Keratinocyte (primary cell): Measurements from ENCODE around the gene TAL1. TPM values are rescaled to one million over a fixed set of nuclear protein-coding genes. Genes with fewer than 3 reads are reported as not detected.

ENCODE experiments used
- DNase-seq: peaks from one replicate; pipeline ENCODE4 v3.0.0-alpha.2; 2011; ENCODE audit warnings: low read depth, missing footprints, low spot score
- FAIRE-seq: peaks from 2 replicates; lab custom pipeline; 2011; peaks lifted over from hg19 to GRCh38; lab: Jason Lieb, UNC
- H2AFZ ChIP-seq: 2 replicates; pipeline ENCODE4 v1.6.0; 2012; ENCODE audit warnings: low read length, control low read depth, inconsistent platforms; ENCODE audit not compliant: control insufficient read depth
- H3K27ac ChIP-seq: 2 replicates; pipeline ENCODE4 v1.5.1; 2011; ENCODE audit warnings: low read length; ENCODE audit not compliant: control insufficient read depth, insufficient read depth
- H3K27me3 ChIP-seq: 3 replicates; pipeline ENCODE4 v1.6.0; 2011; ENCODE audit warnings: low read length; ENCODE audit not compliant: control insufficient read depth, insufficient read depth; ENCODE audit errors: extremely low read depth
- H3K36me3 ChIP-seq, 2 experiments: 2 replicates in 1 of 2; 3 replicates in 1 of 2; pipeline ENCODE4 v1.5.1; 2011; ENCODE audit warnings: low read length in 2 of 2, mild to moderate bottlenecking in 1 of 2; ENCODE audit not compliant: control insufficient read depth in 2 of 2, insufficient read depth in 2 of 2; ENCODE audit errors: extremely low read depth in 1 of 2
- H3K4me1 ChIP-seq: 3 replicates; pipeline ENCODE4 v1.5.1; 2011; ENCODE audit warnings: low read length; ENCODE audit not compliant: control insufficient read depth, insufficient read depth; ENCODE audit errors: extremely low read depth
- H3K4me2 ChIP-seq: 3 replicates; pipeline ENCODE4 v1.6.0; 2011; ENCODE audit warnings: low read depth, low read length; ENCODE audit not compliant: control insufficient read depth, insufficient read depth; ENCODE audit errors: extremely low read depth
- H3K4me3 ChIP-seq, 3 experiments: fragments of 200-600 bp in 1 of 3; sonication (generic) in 1 of 3; 2 replicates in 2 of 3; 3 replicates in 1 of 3; pipeline ENCODE4 v1.5.1; 2011 to 2016; ENCODE audit warnings: low read length in 3 of 3, mild to moderate bottlenecking in 3 of 3, control low read depth in 2 of 3, inconsistent platforms in 1 of 3, low read depth in 1 of 3, mixed read lengths in 1 of 3, mixed run types in 1 of 3, moderate library complexity in 1 of 3; ENCODE audit not compliant: control insufficient read depth in 2 of 3, insufficient read depth in 2 of 3; ENCODE audit errors: extremely low read depth in 1 of 3
- H3K79me2 ChIP-seq: 2 replicates; pipeline ENCODE4 v1.6.0; 2012; ENCODE audit warnings: low read length; ENCODE audit not compliant: control insufficient read depth, insufficient read depth
- H3K9ac ChIP-seq: 3 replicates; pipeline ENCODE4 v1.6.0; 2011; ENCODE audit warnings: low read length; ENCODE audit not compliant: control insufficient read depth, insufficient read depth; ENCODE audit errors: extremely low read depth
- H3K9me1 ChIP-seq: 3 replicates; pipeline ENCODE4 v1.6.0; 2011; ENCODE audit warnings: low read length; ENCODE audit not compliant: control insufficient read depth, insufficient read depth; ENCODE audit errors: extremely low read depth
- H3K9me3 ChIP-seq: 2 replicates; pipeline ENCODE4 v1.5.1; 2012; ENCODE audit warnings: low read depth, low read length; ENCODE audit not compliant: control insufficient read depth
- H4K20me1 ChIP-seq: 3 replicates; pipeline ENCODE4 v1.6.0; 2011; ENCODE audit warnings: low read length; ENCODE audit not compliant: control insufficient read depth, insufficient read depth; ENCODE audit errors: extremely low read depth
- CTCF ChIP-seq, 3 experiments: IDR thresholded peaks in 1 of 3; conservative IDR thresholded peaks in 1 of 3; optimal IDR thresholded peaks in 1 of 3; 2 replicates in 2 of 3; 3 replicates in 1 of 3; pipeline versions ENCODE3 to v1.5.1; 2011; ENCODE audit warnings: low read length in 3 of 3, mild to moderate bottlenecking in 3 of 3, moderate library complexity in 2 of 3, control low read depth in 1 of 3, inconsistent platforms in 1 of 3; ENCODE audit not compliant: insufficient read depth in 2 of 3; ENCODE audit errors: extremely low read depth in 1 of 3
- EZH2 ChIP-seq: IDR thresholded peaks from one replicate; pipeline ENCODE4 v1.6.1; 2012; ENCODE audit warnings: inconsistent platforms, mild to moderate bottlenecking, low read length, moderate library complexity
- dilution Hi-C: fragments of 300-500 bp; cut with MboI; formaldehyde crosslinking; loops from one replicate; pipeline ENCODE4 v1.7.0; 2020; ENCODE audit warnings: low sequenced_read_pairs; ENCODE audit not compliant: extremely low pct_ligation_motif_present
- polyA plus RNA-seq, 5 experiments: library from polyadenylated mRNA; depleted of rRNA in 3 of 5; stranded (reverse) in 3 of 5; stranded (forward) in 1 of 5; unstranded in 1 of 5; fragments of >200 nt; gene quantifications; 1 replicate in 1 of 5; 2 replicates in 3 of 5; 3 replicates in 1 of 5; pipeline versions ENCODE4 v1.2.1 to v1.2.3, GENCODE V29; 2011 to 2012; ENCODE audit warnings: missing spikeins in 2 of 5, low read depth in 1 of 5, low replicate concordance in 1 of 5

Gene TAL1
- polyA plus RNA-seq, 1 donor (not counting 4 experiments of a cell fraction or from before 2014, with no cell fraction given) = not detected

- Histone ChIP-seq H3K27ac (no peak overlapping the region), H3K4me3 (no peak overlapping the region), H3K36me3 (no peaks in the 10 kb centered on the region), H3K79me2 (no peaks in the 10 kb centered on the region), H2AFZ (no peak overlapping the region), H3K9me3 (no peaks in the 10 kb centered on the region), H3K9ac (no peak overlapping the region), H3K4me2 (no peak overlapping the region), H4K20me1 (no peaks in the 10 kb centered on the region), H3K9me1 (no peaks in the 10 kb centered on the region), H3K27me3 (no peaks in the 10 kb centered on the region), H3K4me1 (peaks cover 7% of the 10 kb centered on the region)
- no peak for DNase-seq
- dilution Hi-C loops = no loop called here
- FAIRE-seq = no peak
- no peak for TF ChIP-seq CTCF (optimal IDR thresholded peaks at IDR 0.05 in 1 of 3, IDR thresholded peaks at IDR 0.05 in 1 of 3, conservative IDR thresholded peaks at IDR 0.05 in 1 of 3; ENCODE audit: extremely low read depth in 1 of 3, insufficient read depth in 2 of 3, low read length in 3 of 3)
- TF ChIP-seq EZH2 = no peak
Observed at GRCh38 chr1:47184090-47184821, 47.8 kb downstream of the TAL1 start.

DNA sequence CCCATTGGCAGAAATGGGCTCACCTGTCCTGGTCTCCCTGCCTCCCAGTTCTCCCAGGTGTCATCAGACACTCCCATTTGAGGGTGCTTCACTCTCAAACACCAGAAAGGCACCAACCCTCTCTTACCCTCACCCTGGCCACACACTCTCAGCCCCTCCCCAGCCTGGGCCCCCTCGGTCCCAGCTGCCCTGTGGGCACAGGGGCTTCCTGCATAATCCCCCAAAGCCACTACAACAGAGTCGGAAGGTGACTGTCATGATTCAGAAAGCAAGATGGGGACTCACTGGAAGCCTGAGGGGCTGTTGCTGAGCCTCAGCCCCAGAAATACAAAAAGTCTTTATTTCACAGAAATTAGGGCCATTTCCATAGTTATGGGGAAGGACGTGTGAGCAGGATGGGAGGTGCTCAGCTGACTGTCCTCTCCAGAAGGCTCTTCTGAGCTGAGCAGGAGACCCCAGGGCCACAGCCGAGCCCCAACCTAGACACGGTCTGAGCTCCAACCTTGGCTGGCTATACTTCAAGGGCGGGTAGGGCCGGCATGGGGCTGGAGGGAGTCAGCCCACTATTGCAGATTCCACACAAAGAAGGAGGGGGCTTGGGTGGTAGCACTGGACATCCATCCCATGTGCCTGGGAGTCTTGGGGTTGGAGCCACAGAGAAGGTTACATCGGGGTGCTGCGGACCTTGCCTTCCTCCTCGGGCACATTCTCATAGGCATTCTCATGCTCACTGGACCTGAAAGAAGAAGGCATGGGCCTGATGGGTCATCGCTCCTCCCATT is 48.5 kb downstream of the TAL1 start:
- Histone ChIP-seq H4K20me1 (no peaks in the 10 kb centered on the region), H3K79me2 (no peaks in the 10 kb centered on the region), H3K4me3 (no peak overlapping the region), H3K4me2 (no peak overlapping the region), H3K9me1 (no peaks in the 10 kb centered on the region), H3K4me1 (peaks cover 7% of the 10 kb centered on the region), H3K9me3 (no peaks in the 10 kb centered on the region), H2AFZ (no peak overlapping the region), H3K27ac (no peak overlapping the region), H3K9ac (no peak overlapping the region), H3K36me3 (no peaks in the 10 kb centered on the region), H3K27me3 (no peaks in the 10 kb centered on the region)
- FAIRE-seq (no peak), DNase-seq (no peak)
- TF ChIP-seq EZH2 (no peak), CTCF (optimal IDR thresholded peaks at IDR 0.05 in 1 of 3, IDR thresholded peaks at IDR 0.05 in 1 of 3, conservative IDR thresholded peaks at IDR 0.05 in 1 of 3; ENCODE audit: extremely low read depth in 1 of 3, insufficient read depth in 2 of 3, low read length in 3 of 3) (no peak)
- dilution Hi-C loops = no loop called here
